RKO (cell line): Measurements from ENCODE around the gene TMEM117.
A peak's percentile ranks its signal among the peaks of the same experiment; 100 is the strongest.

Source experiments
- DNase-seq: peaks from one replicate; pipeline ENCODE4 v3.0.0-alpha.2; 2016; ENCODE audit warnings: low spot score

Gene TMEM117

DNA sequence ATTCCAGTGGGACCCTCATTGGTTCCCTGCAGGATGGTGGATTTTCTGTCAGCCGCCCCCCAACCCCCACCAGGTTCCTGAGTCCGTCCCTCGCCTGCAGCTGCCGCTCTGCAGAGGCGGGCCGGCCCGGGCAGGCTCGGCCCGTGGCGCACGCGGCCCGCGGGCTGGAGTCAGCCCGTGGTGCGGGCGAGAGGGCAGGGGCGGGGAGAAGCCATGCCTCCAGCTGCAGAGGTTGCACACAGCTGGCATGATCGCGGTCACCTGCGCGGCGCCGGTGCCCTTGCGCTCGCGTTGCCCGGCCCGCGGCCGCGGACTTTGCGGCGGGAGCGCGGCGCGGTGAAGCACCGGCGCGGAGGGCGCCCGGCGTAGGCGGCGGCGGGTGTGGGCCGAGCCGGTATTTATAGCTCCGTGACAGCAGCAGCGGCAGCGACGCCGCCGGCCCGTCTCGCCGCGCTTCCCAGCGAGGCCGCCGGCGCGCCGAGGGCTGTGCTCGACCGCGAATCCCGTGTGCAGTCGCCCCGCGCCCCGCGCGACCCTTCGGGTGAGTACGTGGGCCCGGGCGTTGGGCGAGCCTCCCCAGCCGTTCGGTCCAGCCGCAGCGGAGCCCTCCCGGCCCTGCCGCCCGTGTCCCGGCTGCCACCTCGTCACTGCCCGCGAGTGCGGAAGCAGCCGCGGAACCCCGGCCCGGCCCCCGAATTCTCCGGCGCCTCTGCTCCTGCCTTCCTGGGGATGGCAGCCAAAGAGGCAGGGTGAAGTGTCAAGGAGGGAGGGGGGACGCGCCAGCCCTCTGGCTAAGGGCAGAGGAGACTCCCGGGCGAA is at the start of gene TMEM117:
Gene TMEM117, plus strand, starts transcription at position 426 of the 819 bp plus-strand sequence.
- DNase-seq, result peak; percentile 73

- no peak for DNase-seq
Measured at GRCh38 chr12:43786899-43787693, 48.8 kb upstream of the TMEM117 start.

GRCh38 chr12:43789941-43790340 is 45.9 kb upstream of the TMEM117 start:
- DNase-seq, result peak; percentile 46

DNA sequence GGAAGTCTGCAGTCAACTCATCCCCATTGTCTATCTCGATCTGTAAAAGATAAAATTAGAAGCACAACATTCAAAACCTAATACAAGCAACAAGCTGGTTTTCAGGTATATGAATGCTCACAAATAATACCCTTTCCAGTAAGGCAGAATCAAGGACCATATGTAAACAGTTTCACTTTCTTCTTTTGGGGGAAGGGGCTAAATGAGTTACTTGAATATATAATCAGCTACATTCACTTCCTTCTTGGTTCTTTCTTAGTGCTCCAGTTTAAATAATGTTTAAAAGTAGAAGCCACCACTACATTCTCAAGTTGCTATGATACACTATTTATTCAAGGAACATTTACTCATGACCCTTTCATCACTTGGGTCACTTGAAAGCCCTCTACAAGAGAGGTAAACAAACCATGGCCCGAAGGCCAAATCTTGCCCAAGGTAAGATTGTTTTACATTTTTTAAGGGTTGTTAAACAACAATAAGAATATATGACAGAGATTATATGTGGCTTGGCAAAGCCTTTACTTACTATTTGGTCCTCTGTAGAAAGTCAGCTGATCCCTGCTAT is 40.1 kb upstream of the TMEM117 start:
- DNase-seq, result no peak

- DNase-seq, result no peak
Measured at GRCh38 chr12:43797561-43798217, 38.2 kb upstream of the TMEM117 start.

DNA sequence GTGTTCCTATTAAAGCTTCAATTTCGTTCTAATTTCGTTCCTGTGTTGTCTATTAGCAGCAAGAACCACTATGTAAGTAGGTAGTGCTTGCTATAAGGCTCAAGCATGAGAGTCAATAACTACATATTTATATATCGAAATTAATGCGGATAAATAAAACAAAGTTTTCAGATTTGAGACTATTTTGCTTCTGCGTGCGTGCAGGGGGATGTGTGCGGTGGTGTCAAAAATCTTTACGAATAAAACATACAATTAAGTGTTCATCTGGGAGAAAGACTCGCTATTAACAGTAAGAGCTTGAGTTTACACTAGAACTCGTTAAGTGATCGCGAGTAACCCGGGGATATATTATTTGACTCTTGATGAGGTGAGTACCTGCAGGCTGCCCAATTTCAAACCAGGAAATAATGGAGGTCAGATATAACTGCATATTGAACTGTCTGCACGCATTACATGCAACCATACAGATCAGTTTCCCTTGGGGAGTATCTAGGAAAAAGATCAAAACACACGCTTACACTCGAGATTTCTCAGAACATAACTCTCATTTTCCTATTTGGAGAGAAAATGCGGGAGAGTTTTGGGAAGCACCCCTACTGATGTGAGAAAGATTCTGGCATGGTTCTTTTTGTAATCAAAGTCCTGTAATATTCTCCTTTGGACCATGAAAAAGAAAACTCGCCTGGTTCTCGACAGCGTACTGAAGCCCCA is 30.6 kb upstream of the TMEM117 start:
- DNase-seq, result peak; percentile 63

- DNase-seq, result peak; percentile 82
Measured at GRCh38 chr12:43805860-43806736, 29.8 kb upstream of the TMEM117 start, which contains the start of gene TWF1. Gene TWF1, minus strand, starts transcription at chr12:43806317. Its CDS starts 72 bp downstream, at chr12:43806245.

DNA sequence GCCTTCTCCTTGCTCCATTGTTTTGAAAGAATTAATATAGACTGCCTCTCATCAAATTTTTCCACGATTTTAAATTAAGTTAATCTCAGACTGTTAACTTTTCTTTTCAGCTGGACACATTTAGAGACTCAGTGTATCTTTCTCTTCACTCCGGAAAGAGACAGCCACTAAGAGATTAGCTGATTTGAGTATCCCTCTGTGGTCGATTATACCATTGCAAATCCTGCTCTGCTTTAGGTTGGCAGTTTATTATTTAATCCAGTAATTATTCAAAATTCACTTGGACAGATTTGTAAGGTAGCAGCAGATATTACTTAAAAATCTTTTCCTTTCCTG is 29.2 kb upstream of the TMEM117 start:
- no peak for DNase-seq

DNA sequence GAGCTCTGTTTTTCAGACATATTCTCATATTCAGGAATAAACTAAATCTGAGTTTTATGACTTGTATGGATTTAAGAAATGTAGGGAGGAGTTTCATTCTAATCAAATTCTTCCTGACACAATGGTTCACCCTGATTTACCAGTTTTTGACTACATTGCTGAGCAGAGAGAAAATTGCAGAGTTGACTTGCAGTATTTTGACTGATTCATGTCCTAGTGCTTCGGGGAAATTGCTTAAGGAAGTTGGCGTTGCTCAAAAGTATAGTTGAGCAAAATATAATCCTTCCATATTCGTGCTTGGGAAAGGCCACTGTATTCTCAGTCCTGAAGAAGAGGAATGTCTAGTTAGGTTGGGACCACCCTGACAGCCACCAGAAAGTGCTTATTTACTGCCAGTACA is 28.5 kb upstream of the TMEM117 start:
- DNase-seq, result no peak

DNA sequence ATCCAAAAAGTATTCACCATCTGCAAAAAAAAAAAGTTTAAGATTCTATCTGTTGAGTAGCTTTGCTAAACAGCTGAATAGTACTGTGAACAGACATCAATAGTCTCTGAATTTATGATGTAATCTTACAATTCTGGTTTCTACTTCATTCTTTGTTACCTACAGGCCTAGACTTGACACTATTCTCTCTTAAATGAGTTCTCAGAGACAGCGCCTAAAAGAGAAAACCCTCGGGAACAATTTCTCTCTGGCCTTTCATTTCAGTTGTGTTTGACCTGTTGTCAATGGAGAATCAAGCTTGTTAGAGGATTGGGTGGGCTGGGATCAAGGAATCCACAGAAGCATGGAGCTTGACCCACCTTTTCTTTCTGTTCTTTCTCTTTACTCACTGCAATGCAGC is 23.8 kb upstream of the TMEM117 start:
- DNase-seq, result no peak

- peak; percentile 44 for DNase-seq
Measured at GRCh38 chr12:43812926-43813325, 23.0 kb upstream of the TMEM117 start.

DNA sequence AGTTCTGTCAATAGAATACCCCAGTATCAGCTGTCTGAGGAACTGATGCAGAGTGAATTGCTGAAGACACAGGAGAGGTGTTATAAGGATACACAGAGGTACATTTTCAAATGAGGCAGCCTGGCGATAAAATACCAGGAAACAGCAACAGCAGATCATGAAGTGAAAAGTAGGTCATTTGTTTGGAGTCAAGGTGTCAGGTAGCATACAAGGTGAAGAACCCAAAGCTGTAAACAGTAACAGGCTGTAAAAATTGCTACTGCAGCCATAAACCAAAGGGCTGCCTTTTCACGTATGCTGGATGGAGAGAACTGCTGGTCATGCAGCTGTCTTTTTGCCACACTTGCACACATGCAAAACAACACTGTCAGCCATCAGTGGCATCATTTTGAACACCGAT is 20.5 kb upstream of the TMEM117 start:
- no peak for DNase-seq

DNA sequence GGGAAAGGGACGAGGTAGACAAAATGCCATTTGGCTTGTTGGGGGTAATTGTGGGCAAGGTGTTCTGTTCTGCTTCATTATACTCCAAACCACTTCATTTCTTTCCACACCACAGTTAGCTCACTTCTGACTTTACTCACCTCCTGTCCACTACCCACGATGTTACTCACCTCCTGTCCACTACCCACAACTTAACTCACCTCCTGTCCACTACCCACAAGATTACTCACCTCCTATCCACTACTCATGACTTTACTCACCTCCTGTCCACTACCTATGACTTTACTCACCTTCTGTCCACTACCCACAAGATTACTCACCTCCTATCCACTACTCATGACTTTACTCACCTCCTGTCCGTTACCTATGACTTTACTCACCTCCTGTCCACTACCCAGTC is 19.7 kb upstream of the TMEM117 start:
- peak; percentile 92 for DNase-seq

- DNase-seq, result no peak
Measured at GRCh38 chr12:43824207-43824775, 11.6 kb upstream of the TMEM117 start.

DNA sequence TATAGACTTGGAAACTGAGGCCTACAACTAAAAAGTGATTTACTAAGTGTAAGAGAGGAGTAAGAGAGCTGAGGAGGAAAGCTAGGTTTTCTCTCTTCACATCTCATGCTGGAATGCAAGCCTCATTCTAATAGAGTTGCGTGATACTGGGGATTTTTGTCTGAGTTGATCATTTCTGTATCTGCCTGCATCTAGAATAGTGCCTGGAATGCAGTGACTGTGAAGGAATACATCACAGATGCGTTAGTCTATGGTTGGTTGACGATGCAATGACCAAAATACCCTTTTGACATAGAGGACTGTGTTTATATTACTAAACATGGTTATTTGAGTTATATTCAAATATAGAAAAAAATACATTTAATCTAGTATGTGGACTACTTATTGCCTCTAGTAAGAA is 9.2 kb upstream of the TMEM117 start:
- DNase-seq, result no peak

GRCh38 chr12:43827093-43827492 is 8.8 kb upstream of the TMEM117 start:
- no peak for DNase-seq

GRCh38 chr12:43832463-43833168 is 3.3 kb upstream of the TMEM117 start:
- no peak for DNase-seq

DNA sequence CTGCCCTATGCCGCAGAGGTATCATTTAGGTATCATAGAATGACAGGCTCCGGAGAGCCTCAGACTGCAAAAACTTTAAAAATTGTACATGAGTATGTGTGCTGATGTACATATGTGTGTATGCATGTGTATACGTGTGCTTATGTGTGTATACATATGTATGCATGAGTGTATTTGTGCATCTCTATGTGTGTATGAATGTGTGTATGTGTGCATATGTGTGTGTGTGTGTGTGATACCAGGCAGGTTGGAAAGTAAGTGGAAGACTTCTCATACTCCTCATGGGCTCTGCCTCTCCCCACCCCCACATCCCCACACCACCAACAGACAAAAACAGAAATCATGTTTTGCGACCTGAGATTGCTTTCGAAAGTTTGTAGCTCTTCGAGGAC is 621 bp upstream of the TMEM117 start:
- peak; percentile 45 for DNase-seq

GRCh38 chr12:43836475-43836989 is 651 bp downstream of the TMEM117 start:
- DNase-seq, result peak; percentile 66

- no peak for DNase-seq
Measured at GRCh38 chr12:43840338-43840737, 4.5 kb downstream of the TMEM117 start.
